DOHH2 (cell line): ENCODE data around the gene TAAR1.
"Not testable (repeated sequence)": the region's sequence is repeated elsewhere in the genome, so short reads cannot be mapped to it uniquely, and the experiment has no call there.

Experiments used
- CTCF ChIP-seq: fragments of 200-600 bp; sonication (generic); IDR thresholded peaks from one replicate; pipeline ENCODE4 v1.5.1; 2014; ENCODE audit warnings: antibody characterized with exemption, mild to moderate bottlenecking, low read depth, low read length; ENCODE audit not compliant: poor library complexity, severe bottlenecking
- EZH2phosphoT487 ChIP-seq: fragments of 200-600 bp; sonication (generic); IDR thresholded peaks from 2 replicates; pipeline ENCODE4 v1.6.1; 2017; ENCODE audit warnings: borderline replicate concordance, mild to moderate bottlenecking, antibody characterized with exemption, low read length, moderate library complexity, mixed read lengths

- not testable (repeated sequence) for TF ChIP-seq CTCF, EZH2phosphoT487
Observed at GRCh38 chr6:132600900-132601299, 58.1 kb downstream of the TAAR1 start.
